GM13977 (cell line): ENCODE results near the gene GTF3C5.

ENCODE experiments used
- DNase-seq: peaks from one replicate; pipeline ENCODE4 v3.0.0; 2012; ENCODE audit warnings: low spot score
- in situ Hi-C: fragments of 300-500 bp; cut with MboI; formaldehyde crosslinking; loops from one replicate; pipeline ENCODE4 v1.12.0; 2022; ENCODE audit warnings: low sequenced_read_pairs, low pct_unique_long_range_greater_than_20kb, mixed read lengths, inconsistent platforms; ENCODE audit not compliant: unreplicated experiment
- TF ChIP-seq, protein P1 (sequence below): IDR thresholded peaks from 2 replicates; pipeline ENCODE4 v1.5.1; 2012; ENCODE audit warnings: mild to moderate bottlenecking, control low read depth; ENCODE audit not compliant: insufficient read depth; ENCODE audit errors: extremely low read depth, missing control alignments

The GTF3C5 gene

DNA sequence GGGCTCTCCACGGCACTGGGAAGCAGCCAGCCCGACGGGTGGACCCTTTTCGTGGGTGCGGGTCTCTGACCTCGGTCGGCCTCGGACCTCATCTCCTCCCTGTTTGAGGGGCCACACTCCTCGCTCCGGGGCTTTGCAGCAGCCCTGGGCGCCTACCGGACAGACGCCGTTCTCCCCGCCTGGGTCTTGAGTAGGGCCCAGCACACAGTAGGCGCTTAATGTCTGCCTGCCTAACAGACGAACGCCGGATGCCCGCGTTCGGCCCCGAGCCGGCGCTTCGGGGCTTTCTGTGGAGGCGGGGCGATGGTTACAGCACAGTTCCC lies 842 bp upstream of the GTF3C5 start:
- DNase-seq = no peak
- TF ChIP-seq, protein P1, sequence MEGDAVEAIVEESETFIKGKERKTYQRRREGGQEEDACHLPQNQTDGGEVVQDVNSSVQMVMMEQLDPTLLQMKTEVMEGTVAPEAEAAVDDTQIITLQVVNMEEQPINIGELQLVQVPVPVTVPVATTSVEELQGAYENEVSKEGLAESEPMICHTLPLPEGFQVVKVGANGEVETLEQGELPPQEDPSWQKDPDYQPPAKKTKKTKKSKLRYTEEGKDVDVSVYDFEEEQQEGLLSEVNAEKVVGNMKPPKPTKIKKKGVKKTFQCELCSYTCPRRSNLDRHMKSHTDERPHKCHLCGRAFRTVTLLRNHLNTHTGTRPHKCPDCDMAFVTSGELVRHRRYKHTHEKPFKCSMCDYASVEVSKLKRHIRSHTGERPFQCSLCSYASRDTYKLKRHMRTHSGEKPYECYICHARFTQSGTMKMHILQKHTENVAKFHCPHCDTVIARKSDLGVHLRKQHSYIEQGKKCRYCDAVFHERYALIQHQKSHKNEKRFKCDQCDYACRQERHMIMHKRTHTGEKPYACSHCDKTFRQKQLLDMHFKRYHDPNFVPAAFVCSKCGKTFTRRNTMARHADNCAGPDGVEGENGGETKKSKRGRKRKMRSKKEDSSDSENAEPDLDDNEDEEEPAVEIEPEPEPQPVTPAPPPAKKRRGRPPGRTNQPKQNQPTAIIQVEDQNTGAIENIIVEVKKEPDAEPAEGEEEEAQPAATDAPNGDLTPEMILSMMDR = no peak
- in situ Hi-C loops = no loop called here

DNA sequence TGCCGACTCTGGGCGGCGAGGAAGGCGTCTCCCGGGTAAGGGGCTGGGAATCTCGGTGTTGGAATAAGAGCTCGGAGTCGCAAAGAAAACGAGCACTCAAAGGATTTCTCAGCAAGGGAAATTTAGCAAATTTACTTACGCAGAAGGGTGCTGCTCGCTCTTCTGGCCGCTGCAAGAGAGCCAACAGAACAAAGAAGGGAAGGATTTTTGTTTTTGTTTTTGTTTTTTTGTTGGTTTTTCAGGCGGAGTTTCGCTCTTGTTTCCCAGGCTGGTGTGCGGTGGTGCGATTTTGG lies 279 bp downstream of the GTF3C5 start:
- in situ Hi-C loops = no loop called here
- no peak for DNase-seq
- TF ChIP-seq, protein P1 = no peak

DNA sequence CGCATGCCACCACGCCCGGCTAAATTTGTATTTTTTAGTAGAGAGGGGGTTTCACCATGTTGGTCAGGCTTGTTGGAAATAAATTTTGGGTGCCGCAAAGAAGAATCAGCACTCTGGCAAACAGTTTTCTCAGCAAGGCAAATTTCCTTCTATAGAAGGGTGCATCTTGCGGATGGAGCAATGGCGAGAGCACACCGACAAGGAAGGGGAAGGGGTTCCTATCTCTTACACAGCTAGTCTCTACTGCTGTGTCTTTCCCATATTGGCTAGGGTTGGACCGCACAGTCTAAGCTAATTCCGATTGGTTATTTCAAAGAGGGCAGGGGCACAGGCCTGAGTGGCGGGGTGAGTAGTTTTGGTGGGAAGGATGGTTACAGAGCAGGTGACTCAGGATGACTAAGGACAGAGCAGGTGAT lies 707 bp downstream of the GTF3C5 start:
- in situ Hi-C loops = no loop called here
- DNase-seq = no peak
- TF ChIP-seq, protein P1 = no peak

DNA sequence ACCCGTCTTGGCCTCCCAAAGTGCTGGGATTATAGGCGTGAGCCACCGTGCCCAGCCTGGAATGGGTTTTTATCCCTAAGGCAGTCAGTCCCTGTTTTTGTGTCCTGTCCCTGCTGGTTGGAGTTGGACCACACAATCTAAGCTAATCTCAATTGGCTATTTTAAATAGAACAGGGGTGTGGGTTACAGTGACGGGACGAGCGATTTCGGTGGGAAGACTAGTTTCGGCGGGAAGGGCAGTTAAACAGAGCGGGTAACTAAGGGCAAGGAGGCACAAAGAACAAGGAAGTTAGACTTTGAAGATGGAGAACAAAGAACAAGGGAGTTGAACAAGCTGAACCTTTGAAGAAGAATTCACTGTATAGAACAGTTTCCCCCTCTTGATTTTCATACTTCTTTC lies 1.4 kb downstream of the GTF3C5 start:
- in situ Hi-C loops = no loop called here
- TF ChIP-seq, protein P1 = no peak
- no peak for DNase-seq

DNA sequence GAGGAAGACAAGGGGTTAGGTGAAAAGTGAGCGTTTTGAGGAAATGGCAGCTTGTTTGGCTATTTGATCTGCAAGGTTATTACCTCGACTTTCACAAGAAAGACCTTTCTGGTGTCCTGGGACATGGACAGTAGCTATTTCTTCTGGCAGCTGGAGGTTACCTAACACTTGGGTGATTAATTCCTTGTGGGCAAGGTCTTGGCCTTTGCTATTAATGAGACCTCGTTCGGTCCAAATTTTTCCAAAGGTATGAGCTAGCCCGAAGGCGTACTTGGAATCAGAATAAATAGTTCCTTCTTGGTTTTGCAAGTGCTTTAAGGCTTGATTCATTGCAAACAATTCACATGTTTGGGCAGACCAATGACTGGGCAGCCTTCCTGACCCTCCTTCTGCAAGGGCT lies 4.9 kb downstream of the GTF3C5 start:
- TF ChIP-seq, protein P1 = no peak
- in situ Hi-C loops = no loop called here

DNA sequence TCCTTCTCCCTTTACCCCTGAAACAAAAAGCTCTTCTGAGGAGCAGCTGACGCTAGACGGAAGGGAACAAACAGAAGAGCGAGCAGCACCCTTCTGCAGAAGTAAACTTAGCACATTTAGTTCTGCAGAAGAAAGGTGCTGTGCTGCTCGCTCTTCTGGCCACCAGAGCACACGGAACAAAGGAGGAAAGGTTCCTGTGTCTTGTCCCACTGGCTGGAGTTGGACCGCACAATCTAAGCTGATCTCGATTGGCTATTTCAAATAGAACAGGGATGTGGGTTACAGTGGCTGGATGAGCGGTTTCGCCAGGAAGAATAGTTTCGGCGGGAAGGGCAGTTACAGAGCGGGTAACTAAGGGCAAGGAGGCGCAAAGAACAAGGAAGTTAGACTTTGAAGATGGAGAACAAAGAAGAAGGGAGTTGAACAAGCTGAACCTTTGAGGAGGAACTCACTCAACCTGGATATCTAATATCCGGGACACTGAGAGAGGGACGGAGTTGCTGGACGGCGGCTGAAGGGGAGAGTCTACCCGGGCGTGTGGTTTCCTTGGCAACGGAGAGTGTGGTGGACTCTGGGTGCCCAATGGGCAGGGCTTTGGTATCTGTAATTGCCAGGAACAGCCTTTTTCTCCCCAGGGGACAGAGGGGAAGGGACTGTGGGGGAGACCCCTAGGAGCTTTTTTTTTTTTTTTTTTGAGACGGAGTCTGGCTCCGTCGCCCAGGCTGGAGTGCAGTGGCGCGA lies 7.1 kb downstream of the GTF3C5 start:
- TF ChIP-seq, protein P1 = no peak
- in situ Hi-C loops = no loop called here
- DNase-seq = no peak

More for the DNA sequence above, 4.9 kb downstream of the GTF3C5 start:
- no peak for DNase-seq
